K562 (cell line): ENCODE results near the gene GLB1L. TPM values are rescaled to one million over a fixed set of nuclear protein-coding genes. Genes with fewer than 3 reads are reported as not detected.
A peak's percentile ranks its signal among the peaks of the same experiment; 100 is the strongest.

Experiments used
- ADNP ChIP-seq: fragments of 200-800 bp; sonication (Bioruptor generic); IDR thresholded peaks from 2 replicates; pipeline ENCODE4 v1.6.1; 2016; ENCODE audit warnings: missing genetic modification characterization, missing compliant biosample characterization
- BRF1 ChIP-seq: IDR thresholded peaks from 3 replicates; pipeline ENCODE4 v1.6.1; 2011; ENCODE audit warnings: borderline replicate concordance, mild to moderate bottlenecking; ENCODE audit not compliant: insufficient read length; ENCODE audit errors: extremely low read depth
- EZH2 ChIP-seq: IDR thresholded peaks from 2 replicates; pipeline ENCODE4 v1.6.1; 2012; ENCODE audit warnings: low read depth, mild to moderate bottlenecking, inconsistent platforms, low read length, borderline replicate concordance
- MBD2 ChIP-seq: sonication (generic); IDR thresholded peaks from 2 replicates; pipeline ENCODE4 v1.6.1; 2016; ENCODE audit warnings: low read depth, borderline replicate concordance
- NBN ChIP-seq: fragments of 450-650 bp; IDR thresholded peaks from 2 replicates; pipeline ENCODE4 v1.6.1; 2016; ENCODE audit warnings: low read depth, mild to moderate bottlenecking
- NFRKB ChIP-seq: fragments of 450-650 bp; IDR thresholded peaks from 2 replicates; pipeline ENCODE4 v1.6.1; 2016; ENCODE audit warnings: low read depth
- NR3C1 ChIP-seq: sonication (generic); formaldehyde crosslinking; IDR thresholded peaks from 2 replicates; pipeline ENCODE4 v1.8.1; 2022; ENCODE audit warnings: missing genetic modification reagents
- RBM17 ChIP-seq: fragments of 200-400 bp; formaldehyde crosslinking; IDR thresholded peaks from 2 replicates; pipeline ENCODE4 v1.6.1; 2017; ENCODE audit warnings: low read depth, mild to moderate bottlenecking, low read length, borderline replicate concordance
- SAFB2 ChIP-seq: fragments of 200-400 bp; formaldehyde crosslinking; IDR thresholded peaks from 2 replicates; pipeline ENCODE4 v1.6.1; 2018; ENCODE audit warnings: borderline replicate concordance, low read length, low read depth, moderate library complexity; ENCODE audit not compliant: severe bottlenecking
- ZEB2 ChIP-seq: fragments of 450-650 bp; IDR thresholded peaks from 2 replicates; pipeline ENCODE4 v1.6.1; 2016
- ZNF175 ChIP-seq: fragments of 200-800 bp; sonication (Bioruptor generic); IDR thresholded peaks from 2 replicates; pipeline ENCODE4 v1.6.1; 2016; ENCODE audit warnings: low read depth, mild to moderate bottlenecking, missing genetic modification characterization, missing compliant biosample characterization
- polyA plus RNA-seq, 8 experiments: library from polyadenylated mRNA; depleted of rRNA in 4 of 8; stranded (reverse) in 5 of 8; unstranded in 3 of 8; fragments of >200 nt; fragmentation: Nextera tagmentation in 2 of 8; fragmentation: Illumina TruSeq in 1 of 8; extraction: Ambion mirVana in 2 of 8; extraction: Trizol in 1 of 8; gene quantifications; 2 replicates each; pipeline versions ENCODE4 v1.2.1 to v1.2.3, GENCODE V29; 2011 to 2014; ENCODE audit warnings: inconsistent platforms in 1 of 8, missing spikeins in 1 of 8
- total RNA-seq, 7 experiments: library from RNA; depleted of rRNA in 6 of 7; stranded (reverse); fragments of >200 nt in 6 of 7; fragmentation: Illumina TruSeq in 2 of 7; extraction: Trizol in 2 of 7; gene quantifications; 2 replicates each; pipeline versions ENCODE4 v1.2.1 to v1.2.3, GENCODE V29; 2011 to 2021; ENCODE audit warnings: low replicate concordance in 1 of 7
- TF ChIP-seq, protein P1 (sequence below): fragments of 450-650 bp; IDR thresholded peaks from 2 replicates; pipeline ENCODE4 v1.6.1; 2017; ENCODE audit warnings: mild to moderate bottlenecking, moderate library complexity
- TF ChIP-seq, protein P2 (sequence below): fragments of 450-650 bp; IDR thresholded peaks from 2 replicates; pipeline ENCODE4 v1.6.1; 2016
- TF ChIP-seq, protein P3 (sequence below): fragments of 250-450 bp; sonication (Bioruptor Pico); IDR thresholded peaks from 2 replicates; pipeline ENCODE4 v1.4.0; 2020; ENCODE audit warnings: mild to moderate bottlenecking, moderate library complexity, borderline replicate concordance
- TF ChIP-seq, protein P4 (sequence below): fragments of 450-650 bp; IDR thresholded peaks from 2 replicates; pipeline ENCODE4 v1.6.1; 2018; ENCODE audit warnings: mild to moderate bottlenecking, low read depth; ENCODE audit not compliant: partially characterized antibody
- TF ChIP-seq, protein P5 (sequence below): sonication (generic); formaldehyde crosslinking; IDR thresholded peaks from 2 replicates; pipeline ENCODE4 v1.8.0; 2022; ENCODE audit warnings: mild to moderate bottlenecking, missing genetic modification reagents, borderline replicate concordance

GLB1L gene
- total and polyA plus RNA-seq, 9 of the 15 experiments (the other 6 are each of a cell fraction or from before 2014, with no cell fraction given), result 0.42 to 2.9 (median 2.5) TPM

DNA sequence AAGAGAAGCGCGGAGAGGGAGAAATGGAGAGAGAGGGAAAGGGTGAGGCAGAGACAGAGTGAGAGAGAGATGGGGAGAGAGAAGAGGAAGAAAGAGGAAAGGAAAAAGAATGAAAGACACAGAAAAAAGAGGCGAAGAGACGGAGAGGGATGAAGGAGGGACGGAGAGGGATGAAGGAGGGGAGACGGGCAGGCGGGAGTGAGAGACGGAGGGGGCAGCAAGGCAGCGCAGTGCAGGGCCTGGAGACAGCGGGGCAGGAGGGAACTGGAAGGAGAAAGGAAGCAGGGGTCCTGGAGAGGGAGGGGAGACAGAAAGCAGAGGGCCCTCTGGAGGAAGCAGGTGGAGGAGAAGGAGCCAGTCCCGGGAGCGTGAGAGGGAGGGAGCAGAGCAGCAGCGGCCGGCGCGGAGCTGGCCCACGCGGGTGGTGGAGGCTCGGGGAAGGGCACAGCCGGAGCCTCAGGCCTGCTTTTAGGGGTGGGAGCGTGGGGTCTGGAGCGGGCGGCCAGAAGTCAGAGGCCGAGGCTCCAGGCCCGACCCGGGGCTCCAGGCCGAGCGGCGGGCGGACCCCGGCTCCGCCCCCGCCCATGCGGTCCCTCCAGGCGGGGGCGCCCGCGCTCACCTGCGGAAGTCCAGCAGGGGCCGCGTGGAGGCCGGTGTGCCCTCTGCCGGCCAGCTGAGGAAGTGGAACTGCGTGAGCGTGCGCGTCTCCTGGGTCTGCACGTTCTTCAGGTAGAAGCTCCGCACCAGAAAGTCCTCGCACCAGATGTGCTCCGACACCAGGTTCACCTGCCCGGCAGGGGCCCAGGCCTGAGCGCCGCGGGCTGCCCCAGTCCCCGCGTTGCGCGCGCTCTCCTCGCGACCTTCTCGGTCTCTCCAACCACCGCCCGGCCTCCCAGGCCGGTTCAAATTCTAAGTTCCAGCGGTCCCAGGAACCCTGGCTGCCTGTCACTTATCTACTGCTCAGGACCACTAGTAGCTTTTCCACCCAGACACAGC is 49.4 kb upstream of the GLB1L start (continued):
- TF ChIP-seq SAFB2 (no peak), EZH2 (no peak), ADNP (tag) (no peak), MBD2 (no peak), NBN (no peak), BRF1 (no peak), RBM17 (no peak), NFRKB (0 out of 2 replicates have a peak, but pooled peaks have one; percentile 18), ZNF175 (CRISPR knock-in tag) (0 out of 2 replicates have a peak, but pooled peaks have one; percentile 31), NR3C1 (CRISPR knock-in tag) (no peak), ZEB2 (peak; percentile 61; the same call in 1 of the 2 replicates)
- TF ChIP-seq, protein P1, sequence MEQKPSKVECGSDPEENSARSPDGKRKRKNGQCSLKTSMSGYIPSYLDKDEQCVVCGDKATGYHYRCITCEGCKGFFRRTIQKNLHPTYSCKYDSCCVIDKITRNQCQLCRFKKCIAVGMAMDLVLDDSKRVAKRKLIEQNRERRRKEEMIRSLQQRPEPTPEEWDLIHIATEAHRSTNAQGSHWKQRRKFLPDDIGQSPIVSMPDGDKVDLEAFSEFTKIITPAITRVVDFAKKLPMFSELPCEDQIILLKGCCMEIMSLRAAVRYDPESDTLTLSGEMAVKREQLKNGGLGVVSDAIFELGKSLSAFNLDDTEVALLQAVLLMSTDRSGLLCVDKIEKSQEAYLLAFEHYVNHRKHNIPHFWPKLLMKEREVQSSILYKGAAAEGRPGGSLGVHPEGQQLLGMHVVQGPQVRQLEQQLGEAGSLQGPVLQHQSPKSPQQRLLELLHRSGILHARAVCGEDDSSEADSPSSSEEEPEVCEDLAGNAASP, result no peak
- TF ChIP-seq, protein P2, sequence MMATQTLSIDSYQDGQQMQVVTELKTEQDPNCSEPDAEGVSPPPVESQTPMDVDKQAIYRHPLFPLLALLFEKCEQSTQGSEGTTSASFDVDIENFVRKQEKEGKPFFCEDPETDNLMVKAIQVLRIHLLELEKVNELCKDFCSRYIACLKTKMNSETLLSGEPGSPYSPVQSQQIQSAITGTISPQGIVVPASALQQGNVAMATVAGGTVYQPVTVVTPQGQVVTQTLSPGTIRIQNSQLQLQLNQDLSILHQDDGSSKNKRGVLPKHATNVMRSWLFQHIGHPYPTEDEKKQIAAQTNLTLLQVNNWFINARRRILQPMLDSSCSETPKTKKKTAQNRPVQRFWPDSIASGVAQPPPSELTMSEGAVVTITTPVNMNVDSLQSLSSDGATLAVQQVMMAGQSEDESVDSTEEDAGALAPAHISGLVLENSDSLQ, result peak; percentile 83
- TF ChIP-seq, protein P3, sequence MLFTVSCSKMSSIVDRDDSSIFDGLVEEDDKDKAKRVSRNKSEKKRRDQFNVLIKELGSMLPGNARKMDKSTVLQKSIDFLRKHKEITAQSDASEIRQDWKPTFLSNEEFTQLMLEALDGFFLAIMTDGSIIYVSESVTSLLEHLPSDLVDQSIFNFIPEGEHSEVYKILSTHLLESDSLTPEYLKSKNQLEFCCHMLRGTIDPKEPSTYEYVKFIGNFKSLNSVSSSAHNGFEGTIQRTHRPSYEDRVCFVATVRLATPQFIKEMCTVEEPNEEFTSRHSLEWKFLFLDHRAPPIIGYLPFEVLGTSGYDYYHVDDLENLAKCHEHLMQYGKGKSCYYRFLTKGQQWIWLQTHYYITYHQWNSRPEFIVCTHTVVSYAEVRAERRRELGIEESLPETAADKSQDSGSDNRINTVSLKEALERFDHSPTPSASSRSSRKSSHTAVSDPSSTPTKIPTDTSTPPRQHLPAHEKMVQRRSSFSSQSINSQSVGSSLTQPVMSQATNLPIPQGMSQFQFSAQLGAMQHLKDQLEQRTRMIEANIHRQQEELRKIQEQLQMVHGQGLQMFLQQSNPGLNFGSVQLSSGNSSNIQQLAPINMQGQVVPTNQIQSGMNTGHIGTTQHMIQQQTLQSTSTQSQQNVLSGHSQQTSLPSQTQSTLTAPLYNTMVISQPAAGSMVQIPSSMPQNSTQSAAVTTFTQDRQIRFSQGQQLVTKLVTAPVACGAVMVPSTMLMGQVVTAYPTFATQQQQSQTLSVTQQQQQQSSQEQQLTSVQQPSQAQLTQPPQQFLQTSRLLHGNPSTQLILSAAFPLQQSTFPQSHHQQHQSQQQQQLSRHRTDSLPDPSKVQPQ (CRISPR knock-in tag), result no peak
- TF ChIP-seq, protein P4, sequence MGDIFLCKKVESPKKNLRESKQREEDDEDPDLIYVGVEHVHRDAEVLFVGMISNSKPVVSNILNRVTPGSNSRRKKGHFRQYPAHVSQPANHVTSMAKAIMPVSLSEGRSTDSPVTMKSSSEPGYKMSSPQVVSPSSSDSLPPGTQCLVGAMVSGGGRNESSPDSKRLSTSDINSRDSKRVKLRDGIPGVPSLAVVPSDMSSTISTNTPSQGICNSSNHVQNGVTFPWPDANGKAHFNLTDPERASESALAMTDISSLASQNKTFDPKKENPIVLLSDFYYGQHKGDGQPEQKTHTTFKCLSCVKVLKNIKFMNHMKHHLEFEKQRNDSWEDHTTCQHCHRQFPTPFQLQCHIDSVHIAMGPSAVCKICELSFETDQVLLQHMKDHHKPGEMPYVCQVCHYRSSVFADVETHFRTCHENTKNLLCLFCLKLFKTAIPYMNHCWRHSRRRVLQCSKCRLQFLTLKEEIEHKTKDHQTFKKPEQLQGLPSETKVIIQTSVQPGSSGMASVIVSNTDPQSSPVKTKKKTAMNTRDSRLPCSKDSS, result no peak
- TF ChIP-seq, protein P5, sequence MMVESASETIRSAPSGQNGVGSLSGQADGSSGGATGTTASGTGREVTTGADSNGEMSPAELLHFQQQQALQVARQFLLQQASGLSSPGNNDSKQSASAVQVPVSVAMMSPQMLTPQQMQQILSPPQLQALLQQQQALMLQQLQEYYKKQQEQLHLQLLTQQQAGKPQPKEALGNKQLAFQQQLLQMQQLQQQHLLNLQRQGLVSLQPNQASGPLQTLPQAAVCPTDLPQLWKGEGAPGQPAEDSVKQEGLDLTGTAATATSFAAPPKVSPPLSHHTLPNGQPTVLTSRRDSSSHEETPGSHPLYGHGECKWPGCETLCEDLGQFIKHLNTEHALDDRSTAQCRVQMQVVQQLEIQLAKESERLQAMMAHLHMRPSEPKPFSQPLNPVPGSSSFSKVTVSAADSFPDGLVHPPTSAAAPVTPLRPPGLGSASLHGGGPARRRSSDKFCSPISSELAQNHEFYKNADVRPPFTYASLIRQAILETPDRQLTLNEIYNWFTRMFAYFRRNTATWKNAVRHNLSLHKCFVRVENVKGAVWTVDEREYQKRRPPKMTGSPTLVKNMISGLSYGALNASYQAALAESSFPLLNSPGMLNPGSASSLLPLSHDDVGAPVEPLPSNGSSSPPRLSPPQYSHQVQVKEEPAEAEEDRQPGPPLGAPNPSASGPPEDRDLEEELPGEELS (CRISPR knock-in tag), result no peak
